Transverse colon (tissue), 4 donors: ENCODE data around the gene PLCD4. TPM values are rescaled to one million over a fixed set of nuclear protein-coding genes. Genes with fewer than 3 reads are reported as not detected.

Experiments used
- DNase-seq: peaks from one replicate; pipeline ENCODE4 v3.0.0-alpha.2; 2019
- H3K27ac ChIP-seq, 4 donors: fragments of 200-600 bp; sonication (generic); 2 replicates each; pipeline ENCODE4 v1.5.1; 2016 to 2018; ENCODE audit warnings: inconsistent platforms in 4 of 4
- H3K27me3 ChIP-seq: fragments of 200-600 bp; sonication (generic); 2 replicates; pipeline ENCODE4 v1.5.1; 2017; ENCODE audit warnings: inconsistent platforms
- H3K36me3 ChIP-seq, 4 donors: fragments of 200-600 bp; sonication (generic); 2 replicates each; pipeline ENCODE4 v1.5.1; 2017 to 2019; ENCODE audit warnings: inconsistent platforms in 4 of 4
- H3K4me1 ChIP-seq, 4 donors: fragments of 200-600 bp; sonication (generic); 2 replicates each; pipeline ENCODE4 v1.5.1; 2017 to 2020; ENCODE audit warnings: inconsistent platforms in 4 of 4
- H3K4me3 ChIP-seq, 4 donors: fragments of 200-600 bp; sonication (generic); 1 replicate in 1 of 4; 2 replicates in 3 of 4; pipeline versions ENCODE4 v1.5.1 to v1.6.1; 2017 to 2019; ENCODE audit warnings: inconsistent platforms in 4 of 4
- H3K9me3 ChIP-seq, 2 donors: fragments of 200-600 bp; sonication (generic); 2 replicates each; pipeline ENCODE4 v1.5.1; 2017 to 2019; ENCODE audit warnings: inconsistent platforms in 2 of 2
- EP300 ChIP-seq: sonication (generic); formaldehyde crosslinking; IDR thresholded peaks from one replicate; pipeline ENCODE4 v1.6.1; 2017; ENCODE audit warnings: antibody characterized with exemption, low read depth
- POLR2A ChIP-seq: fragments of 450-650 bp; IDR thresholded peaks from one replicate; pipeline ENCODE4 v1.6.1; 2016; ENCODE audit warnings: antibody characterized with exemption, mild to moderate bottlenecking, moderate library complexity
- POLR2AphosphoS5 ChIP-seq, 3 donors: sonication (generic); formaldehyde crosslinking; IDR thresholded peaks; one replicate each; pipeline ENCODE4 v1.6.1; 2016; ENCODE audit warnings: antibody characterized with exemption in 3 of 3
- WGBS, 2 donors: methylation state at CpG; one replicate each; pipeline ENCODE4 v1.1.5; 2018; ENCODE audit warnings: low coverage in 1 of 2; 5-methylcytosine and 5-hydroxymethylcytosine counted together
- in situ Hi-C, 4 donors: fragments of 200-750 bp; cut with MboI; loops; one replicate each; pipeline versions ENCODE4 v1.15.0 to v1.15.1; 2017; ENCODE audit warnings: low sequenced_read_pairs in 3 of 4, low pct_ligation_motif_present in 1 of 4, low pct_unique_long_range_greater_than_20kb in 1 of 4
- intact Hi-C: fragments of 100-400 bp; cut with DNase I; formaldehyde crosslinking; loops from one replicate; pipeline ENCODE4 v1.15.1; 2023; ENCODE audit warnings: low total_unique reads
- small RNA-seq, 4 donors: library from RNA; depleted of rRNA; stranded (forward); fragments of <200 nt; gene quantifications; one replicate each; pipeline ENCODE3, GENCODE V24; 2016
- total RNA-seq, 4 donors: library from RNA; depleted of rRNA; stranded (reverse); fragments of >200 nt; gene quantifications; one replicate each; pipeline ENCODE4 v1.1.0, GENCODE V29; 2016
- TF ChIP-seq, protein P1 (sequence below), 5 experiments: fragments of 200-600 bp in 3 of 5; fragments of 450-650 bp in 2 of 5; sonication (generic) in 3 of 5; IDR thresholded peaks; 1 replicate in 2 of 5; 2 replicates in 3 of 5; pipeline ENCODE4 v1.5.1; 2016 to 2017; ENCODE audit warnings: antibody characterized with exemption in 5 of 5, inconsistent platforms in 3 of 5, mild to moderate bottlenecking in 2 of 5, moderate library complexity in 1 of 5

Gene PLCD4
- total RNA-seq, 4 donors from 2014 or later: 0.20 to 8.2 (median 4.7) TPM

DNA sequence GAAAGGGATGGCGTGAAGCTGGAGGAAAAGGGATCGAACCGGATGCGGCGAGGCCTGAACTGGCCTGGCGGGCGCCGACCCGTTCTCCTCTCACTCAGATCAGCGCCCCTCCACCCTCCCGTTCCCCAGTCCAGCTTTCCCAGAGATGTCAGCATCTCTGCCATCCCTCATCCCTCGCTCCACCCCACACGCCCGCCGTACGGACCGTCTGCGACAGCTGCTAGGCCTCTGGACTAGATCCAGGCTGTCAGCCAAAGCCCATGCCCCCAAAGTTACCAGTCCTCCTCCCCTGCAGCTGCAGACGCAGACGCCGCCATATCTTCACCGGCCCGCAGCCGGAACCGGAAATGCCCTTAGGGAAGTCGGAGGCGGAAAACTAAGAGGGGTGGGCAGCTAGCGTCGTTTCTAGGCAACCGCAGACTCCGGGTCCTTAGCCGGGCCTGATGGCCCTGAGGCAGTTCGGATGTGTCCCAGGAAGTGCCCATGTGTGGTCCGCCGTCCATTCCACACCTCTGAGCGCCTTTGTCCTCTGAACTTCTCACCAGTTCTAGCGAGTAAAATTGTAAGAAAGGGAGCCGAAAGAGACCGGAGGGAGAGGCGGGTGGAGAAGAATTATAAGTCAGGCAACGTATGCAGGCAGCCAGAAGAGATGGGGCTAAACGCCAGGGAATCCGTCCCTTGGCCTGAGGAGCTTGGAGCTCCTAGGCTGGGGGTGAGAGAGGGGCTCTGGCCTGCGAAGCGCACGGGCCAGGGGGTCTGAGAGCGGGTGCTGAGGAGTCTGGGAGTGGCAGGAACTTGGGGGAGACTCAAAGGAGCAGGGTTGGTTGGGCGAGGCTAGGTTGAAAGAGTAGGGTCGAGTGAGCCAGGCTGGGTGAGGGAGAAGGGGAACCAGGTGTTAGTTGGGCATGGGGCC is 64.2 kb downstream of the PLCD4 start, which contains the start of the genes RNF25 and STK36:
Gene RNF25, minus strand, starts transcription at position 349 of the 913 bp plus-strand sequence. Its CDS starts 32 bp downstream, at position 317.
Gene STK36, plus strand, starts transcription at position 433 of the 913 bp plus-strand sequence. CDS start 744 bp downstream, outside the sequence.
- no peaks in the 10 kb centered on the region for H3K9me3 ChIP-seq
- H3K4me1 ChIP-seq: peaks cover 12 to 17% (median 16%) of the 10 kb centered on the region in 4 donors
- peak; percentile 84 for TF ChIP-seq POLR2A
- TF ChIP-seq EP300: no peak
- peak; percentile 80 to 90 (median 87) for TF ChIP-seq POLR2AphosphoS5 (IDR thresholded peaks at IDR 0.05)
- TF ChIP-seq, protein P1, sequence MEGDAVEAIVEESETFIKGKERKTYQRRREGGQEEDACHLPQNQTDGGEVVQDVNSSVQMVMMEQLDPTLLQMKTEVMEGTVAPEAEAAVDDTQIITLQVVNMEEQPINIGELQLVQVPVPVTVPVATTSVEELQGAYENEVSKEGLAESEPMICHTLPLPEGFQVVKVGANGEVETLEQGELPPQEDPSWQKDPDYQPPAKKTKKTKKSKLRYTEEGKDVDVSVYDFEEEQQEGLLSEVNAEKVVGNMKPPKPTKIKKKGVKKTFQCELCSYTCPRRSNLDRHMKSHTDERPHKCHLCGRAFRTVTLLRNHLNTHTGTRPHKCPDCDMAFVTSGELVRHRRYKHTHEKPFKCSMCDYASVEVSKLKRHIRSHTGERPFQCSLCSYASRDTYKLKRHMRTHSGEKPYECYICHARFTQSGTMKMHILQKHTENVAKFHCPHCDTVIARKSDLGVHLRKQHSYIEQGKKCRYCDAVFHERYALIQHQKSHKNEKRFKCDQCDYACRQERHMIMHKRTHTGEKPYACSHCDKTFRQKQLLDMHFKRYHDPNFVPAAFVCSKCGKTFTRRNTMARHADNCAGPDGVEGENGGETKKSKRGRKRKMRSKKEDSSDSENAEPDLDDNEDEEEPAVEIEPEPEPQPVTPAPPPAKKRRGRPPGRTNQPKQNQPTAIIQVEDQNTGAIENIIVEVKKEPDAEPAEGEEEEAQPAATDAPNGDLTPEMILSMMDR (IDR thresholded peaks at IDR 0.05): no peak

DNA sequence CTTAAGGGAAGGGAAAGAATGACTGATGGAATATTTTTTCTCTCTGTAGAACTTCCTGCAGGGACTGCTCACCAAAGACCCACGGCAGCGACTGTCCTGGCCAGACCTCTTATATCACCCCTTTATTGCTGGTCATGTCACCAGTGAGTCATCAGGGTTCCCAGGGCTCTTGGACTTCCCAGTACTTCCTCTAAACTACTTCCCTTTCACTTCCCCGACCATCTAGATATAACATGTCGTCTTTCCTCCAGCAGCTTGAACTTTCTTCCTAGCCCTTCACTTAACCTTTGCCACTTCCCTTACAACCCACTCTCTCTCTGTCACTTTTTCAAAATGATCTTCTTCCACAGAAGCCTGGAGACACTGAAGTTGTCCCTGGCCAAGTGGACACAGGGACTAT is 71.4 kb downstream of the PLCD4 start:
- Histone ChIP-seq H3K27me3 (no peaks in the 10 kb centered on the region), H3K4me3 (no peak overlapping the region), H3K27ac (no peak overlapping the region), H3K9me3 (no peaks in the 10 kb centered on the region), H3K36me3 (peaks cover 0 to 4% (median 0%) of the 10 kb centered on the region in 4 donors), H3K4me1 (no peaks in the 10 kb centered on the region)
- in situ Hi-C loops: no loop called here
- intact Hi-C loops: no loop called here
- WGBS, 2 donors: 66% methylated on average over 4 of the region's 4 CpGs; no CpG with 5 or more reads in 1 of the 2 donors
- TF ChIP-seq, protein P1 (IDR thresholded peaks at IDR 0.05): no peak
- no peak for TF ChIP-seq POLR2AphosphoS5 (IDR thresholded peaks at IDR 0.05)
- TF ChIP-seq EP300: no peak
- no peak for TF ChIP-seq POLR2A
- no peak for DNase-seq

More for the DNA sequence above, 64.2 kb downstream of the PLCD4 start, which contains the start of the genes RNF25 and STK36:
- Histone ChIP-seq H3K27me3 (no peaks in the 10 kb centered on the region), H3K27ac (peak within 1 kb of the TSS; percentile 73 to 84 (median 83)), H3K36me3 (peaks cover 0 to 10% (median 0%) of the 10 kb centered on the region in 4 donors), H3K4me3 (peak within 1 kb of the TSS; percentile 39 to 79 (median 72))
- intact Hi-C loops: no loop called here
- DNase-seq: peak; percentile 84
- in situ Hi-C loops: no loop called here
- 1% methylated on average over 12 to 48 of the region's 49 CpGs for WGBS, 2 donors

DNA sequence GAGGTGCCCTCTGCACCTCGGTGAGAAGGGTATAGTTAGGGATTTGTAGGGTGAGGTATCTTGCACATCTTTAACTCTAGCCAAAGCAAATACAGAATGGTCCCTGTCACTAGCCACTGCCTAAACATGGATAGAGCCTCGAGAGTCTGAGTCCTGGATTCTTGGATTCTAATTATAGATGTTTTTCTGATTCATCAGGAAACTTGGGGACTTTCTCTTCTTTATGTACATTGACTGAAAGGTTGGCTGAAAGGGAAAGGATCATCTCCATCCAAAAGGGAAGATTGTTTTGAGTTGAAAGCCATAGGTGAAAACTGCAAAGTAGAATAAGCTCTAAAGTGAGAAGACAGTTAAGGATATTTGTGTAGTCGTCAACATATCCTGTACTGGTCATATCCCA is 72.4 kb downstream of the PLCD4 start:
- no peak for TF ChIP-seq EP300
- TF ChIP-seq, protein P1 (IDR thresholded peaks at IDR 0.05): no peak
- TF ChIP-seq POLR2AphosphoS5 (IDR thresholded peaks at IDR 0.05): no peak
- TF ChIP-seq POLR2A: no peak
- Histone ChIP-seq H3K4me1 (no peaks in the 10 kb centered on the region), H3K36me3 (peaks cover 0 to 4% (median 0%) of the 10 kb centered on the region in 4 donors), H3K4me3 (no peak overlapping the region), H3K27me3 (no peaks in the 10 kb centered on the region), H3K27ac (no peak overlapping the region), H3K9me3 (no peaks in the 10 kb centered on the region)
- WGBS, 2 donors: 84 to 92% methylated on average over 1 to 3 of the region's 3 CpGs
- intact Hi-C loops (no loop called here), in situ Hi-C loops (no loop called here)
- no peak for DNase-seq

Small RNA genes lying within 50 kb of the gene (small RNA-seq; reads per million reads assigned to genes)
- 0 reads per million in 4 donors for gene RNU6-136P

Other genes starting within 250 kb of the PLCD4 start
- gene SLC11A1, start 225.6 kb upstream of the PLCD4 start, total RNA-seq: 1 to 10 TPM; 2.6 to 8.4 (median 6.3) TPM
- gene CTDSP1, start 208.0 kb upstream of the PLCD4 start, total RNA-seq: 100 to 1,000 TPM; 132 to 197 (median 173) TPM
- gene VIL1, start 188.8 kb upstream of the PLCD4 start, total RNA-seq: 100 to 1,000 TPM; 177 to 541 (median 285) TPM
- 10 to 100 TPM in 1 of 4 donors, 1 to 10 TPM in 3; 1.4 to 15.7 (median 8.1) TPM for gene USP37, start 39.5 kb upstream of the PLCD4 start, total RNA-seq
- gene CNOT9, start 39.1 kb upstream of the PLCD4 start, total RNA-seq: 10 to 100 TPM; 14.6 to 36.7 (median 31.3) TPM
- 10 to 100 TPM; 18.5 to 58.0 (median 24.5) TPM for gene ZNF142, start 51.7 kb downstream of the PLCD4 start, total RNA-seq
- 10 to 100 TPM; 40.3 to 51.3 (median 42.8) TPM for gene BCS1L, start 51.8 kb downstream of the PLCD4 start, total RNA-seq
- 10 to 100 TPM in 3 of 4 donors, 1 to 10 TPM in 1; 1.6 to 52.7 (median 12.7) TPM for gene RNF25, start 64.1 kb downstream of the PLCD4 start, total RNA-seq
- 10 to 100 TPM; 34.5 to 73.6 (median 44.8) TPM for gene STK36, start 64.2 kb downstream of the PLCD4 start, total RNA-seq
- gene TTLL4, start 102.9 kb downstream of the PLCD4 start, total RNA-seq: 10 to 100 TPM in 3 of 4 donors, 1 to 10 TPM in 1; 6.0 to 26.0 (median 15.9) TPM
- gene CYP27A1, start 174.2 kb downstream of the PLCD4 start, total RNA-seq: 100 to 1,000 TPM in 1 of 4 donors, 10 to 100 TPM in 3; 48.3 to 159 (median 75.5) TPM
- not detected for gene PRKAG3, start 223.9 kb downstream of the PLCD4 start, total RNA-seq